SK-N-SH (cell line): ENCODE measurements around the gene ARSJ. TPM values are rescaled to one million over a fixed set of nuclear protein-coding genes. Genes with fewer than 3 reads are reported as not detected.
A peak's percentile ranks its signal among the peaks of the same experiment; 100 is the strongest.

Experiments
- CTCF ChIA-PET: fragments of 300-600, 350-600 bp; formaldehyde crosslinking; extraction: SDS; loops from one replicate; lab custom pipeline; 2021; lab: Yijun Ruan, JAX
- POLR2A ChIA-PET: fragments of 350-600 bp; sonication (Branson Sonifier 250); formaldehyde crosslinking; extraction: SDS; loops from one replicate; lab custom pipeline; 2020; ENCODE audit warnings: antibody characterized with exemption, inconsistent platforms; lab: Yijun Ruan, JAX
- DNase-seq: peaks from one replicate; pipeline ENCODE4 v3.0.0; 2012
- H2AFZ ChIP-seq: fragments of 200-600 bp; sonication (generic); 2 replicates; pipeline ENCODE4 v1.8.1; 2016; ENCODE audit warnings: antibody characterized with exemption, mild to moderate bottlenecking, low read depth
- H3F3A ChIP-seq: fragments of 200-600 bp; sonication (generic); replicated peaks from 2 replicates; pipeline ENCODE3; 2016; ENCODE audit warnings: antibody characterized with exemption, mild to moderate bottlenecking; ENCODE audit not compliant: insufficient read depth
- H3K27ac ChIP-seq, 2 experiments: fragments of 200-500 bp in 1 of 2; fragments of 200-600 bp in 1 of 2; sonication (Bioruptor generic) in 1 of 2; sonication (generic), shearing (Covaris generic) in 1 of 2; 2 replicates each; pipeline versions ENCODE4 v1.5.1 to v1.6.1; 2014 to 2016; ENCODE audit warnings: low read depth in 2 of 2, inconsistent platforms in 1 of 2, low read length in 1 of 2, mild to moderate bottlenecking in 1 of 2, mixed read lengths in 1 of 2
- H3K27me3 ChIP-seq: fragments of 200-600 bp; sonication (generic), shearing (Covaris generic); 2 replicates; pipeline ENCODE4 v1.6.1; 2016; ENCODE audit warnings: mixed run types; ENCODE audit not compliant: insufficient read depth
- H3K36me3 ChIP-seq, 2 experiments: fragments of 200-500 bp in 1 of 2; fragments of 200-600 bp in 1 of 2; sonication (Bioruptor generic) in 1 of 2; sonication (generic) in 1 of 2; replicated peaks in 1 of 2; 2 replicates each; pipeline versions ENCODE3 to v1.5.1; 2014 to 2016; ENCODE audit warnings: low read length in 1 of 2, mild to moderate bottlenecking in 1 of 2; ENCODE audit not compliant: insufficient read depth in 2 of 2, control insufficient read depth in 1 of 2
- H3K4me1 ChIP-seq, 2 experiments: fragments of 200-500 bp in 1 of 2; fragments of 200-600 bp in 1 of 2; sonication (Bioruptor generic) in 1 of 2; sonication (generic), shearing (Covaris generic) in 1 of 2; 2 replicates each; pipeline versions ENCODE4 v1.5.1 to v1.6.1; 2014 to 2016; ENCODE audit warnings: low read depth in 1 of 2, low read length in 1 of 2, mixed run types in 1 of 2; ENCODE audit not compliant: insufficient read depth in 2 of 2, control insufficient read depth in 1 of 2
- H3K4me2 ChIP-seq: fragments of 200-600 bp; sonication (generic), shearing (Covaris generic); 2 replicates; pipeline ENCODE4 v1.6.1; 2017; ENCODE audit warnings: mixed run types
- H3K4me3 ChIP-seq, 2 experiments: fragments of 200-500 bp in 1 of 2; fragments of 200-600 bp in 1 of 2; sonication (Bioruptor generic) in 1 of 2; sonication (generic), shearing (Covaris generic) in 1 of 2; 2 replicates each; pipeline versions ENCODE4 v1.5.1 to v1.8.1; 2014 to 2016; ENCODE audit warnings: low read depth in 2 of 2, inconsistent platforms in 1 of 2, low read length in 1 of 2, mild to moderate bottlenecking in 1 of 2, mixed read lengths in 1 of 2, moderate library complexity in 1 of 2
- H3K79me2 ChIP-seq: fragments of 200-600 bp; sonication (generic); 2 replicates; pipeline ENCODE4 v1.8.1; 2017; ENCODE audit warnings: mild to moderate bottlenecking; ENCODE audit not compliant: insufficient read depth
- H3K9ac ChIP-seq: fragments of 200-600 bp; sonication (generic); 2 replicates; pipeline ENCODE4 v1.6.1; 2017; ENCODE audit warnings: mixed run types
- H3K9me2 ChIP-seq: fragments of 200-600 bp; sonication (generic); 2 replicates; pipeline ENCODE4 v1.6.1; 2017; ENCODE audit warnings: mixed run types
- H3K9me3 ChIP-seq: fragments of 200-600 bp; sonication (generic); 2 replicates; pipeline ENCODE4 v1.6.1; 2017; ENCODE audit warnings: mixed run types, mild to moderate bottlenecking, moderate library complexity
- H4K20me1 ChIP-seq: fragments of 200-600 bp; sonication (generic); 2 replicates; pipeline ENCODE4 v1.6.1; 2017; ENCODE audit warnings: mild to moderate bottlenecking, mixed run types; ENCODE audit not compliant: insufficient read depth
- FOXJ3 ChIP-seq: sonication (generic); formaldehyde crosslinking; IDR thresholded peaks from 2 replicates; pipeline ENCODE4 v1.5.1; 2020; ENCODE audit warnings: mild to moderate bottlenecking, missing genetic modification reagents
- IRF3 ChIP-seq: fragments of 150-350 bp; IDR thresholded peaks from 2 replicates; pipeline ENCODE4 v1.6.1; 2016; ENCODE audit warnings: mild to moderate bottlenecking, low read depth, low read length
- JUND ChIP-seq: IDR thresholded peaks from 2 replicates; pipeline ENCODE4 v1.4.0; 2012
- SIN3A ChIP-seq: IDR thresholded peaks from 2 replicates; pipeline ENCODE4 v1.6.1; 2012; ENCODE audit warnings: low read depth, mild to moderate bottlenecking, low read length, moderate library complexity, borderline replicate concordance
- TAF1 ChIP-seq: IDR thresholded peaks from 2 replicates; pipeline ENCODE4 v1.6.1; 2012; ENCODE audit warnings: low read depth, mild to moderate bottlenecking, low read length, moderate library complexity, borderline replicate concordance
- WGBS: methylation state at CpG from one replicate; pipeline ENCODE4 v1.1.6; 2017; ENCODE audit warnings: low lambda C conversion rate; 5-methylcytosine and 5-hydroxymethylcytosine counted together
- polyA plus RNA-seq, 3 experiments: library from polyadenylated mRNA; depleted of rRNA; stranded (reverse); fragments of >200 nt; gene quantifications; 2 replicates each; pipeline ENCODE4 v1.2.3, GENCODE V29; 2012

Gene ARSJ
- polyA plus RNA-seq, 1 of the 3 experiments (the other 2 are of a cell fraction), result 30.4 TPM

GRCh38 chr4:113873508-113873907 is 105.9 kb downstream of the ARSJ start:
- TF ChIP-seq SIN3A, result no peak
- TF ChIP-seq FOXJ3 (CRISPR knock-in tag), result no peak
- Histone ChIP-seq H3K4me2 (no peak overlapping the region), H2AFZ (no peak overlapping the region), H4K20me1 (no peaks in the 10 kb centered on the region), H3K4me1 (0 out of 4 replicates have a peak, but pooled peaks cover 0 to 12% of the 10 kb centered on the region in 2 experiments), H3F3A (peaks cover 7% of the 10 kb centered on the region), H3K9ac (no peak overlapping the region), H3K36me3 (peaks cover 0 to 6% of the 10 kb centered on the region in 2 experiments), H3K79me2 (no peaks in the 10 kb centered on the region), H3K27me3 (no peaks in the 10 kb centered on the region), H3K27ac (no peak overlapping the region), H3K4me3 (no peak overlapping the region), H3K9me2 (no peaks in the 10 kb centered on the region), H3K9me3 (no peaks in the 10 kb centered on the region)
- ChIA-PET POLR2A (no interaction called here), CTCF (interaction anchor here (1.0 kb wide), 1 partner anchor 89 kb away, joined by 4 read pairs; no protein-coding TSS in a partner anchor)
- DNase-seq, result no peak

DNA sequence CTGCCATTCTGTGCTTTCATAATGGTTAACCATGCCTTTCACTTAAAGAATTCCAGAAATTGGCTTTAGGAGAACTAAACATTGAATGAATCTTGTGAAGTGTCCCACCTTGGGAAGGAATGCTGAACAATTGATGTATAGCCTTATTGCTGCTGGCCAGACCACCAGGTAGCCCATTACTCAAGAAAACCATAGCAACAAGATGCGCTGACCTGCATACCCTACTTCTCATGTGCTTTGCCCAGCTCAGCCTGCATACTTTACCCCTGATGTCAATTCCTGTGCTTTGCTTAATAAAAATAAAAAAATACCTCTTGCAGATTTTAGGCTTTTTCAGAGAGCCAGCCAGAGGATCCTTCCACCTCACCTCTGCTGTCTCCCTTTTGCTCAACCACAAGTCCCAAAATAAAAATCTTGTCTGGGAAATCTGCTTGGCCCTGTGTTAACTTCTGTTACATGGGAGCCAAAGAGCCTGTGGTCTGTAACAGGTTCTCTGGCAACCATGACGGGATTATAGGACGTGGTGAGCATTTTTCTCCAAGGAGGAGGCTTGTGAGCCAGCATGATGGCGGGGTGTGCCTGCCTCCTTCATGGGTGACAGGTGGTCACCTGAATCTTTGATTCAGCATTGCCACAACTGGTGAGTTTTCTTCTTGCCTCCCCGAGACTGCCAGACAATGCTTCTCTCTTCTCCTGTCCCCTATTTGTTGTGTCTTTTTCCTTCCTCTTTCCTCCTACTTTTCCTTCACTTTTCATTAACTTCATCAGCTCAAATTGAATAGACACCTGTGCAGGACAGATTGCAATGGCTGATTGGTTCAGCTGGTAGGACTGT is 106.8 kb downstream of the ARSJ start:
- H3K27ac ChIP-seq, result peak overlapping the region in 1 of 2 experiments; percentile 40; a peak in 2 of 4 replicates
- no peaks in the 10 kb centered on the region for H4K20me1 ChIP-seq
- peak overlapping the region; percentile 13; the same call in 1 of the 2 replicates for H2AFZ ChIP-seq
- CTCF ChIA-PET, result no interaction called here
- POLR2A ChIA-PET, result no interaction called here
- H3K4me1 ChIP-seq, result 0 out of 4 replicates have a peak, but pooled peaks cover 0 to 12% of the 10 kb centered on the region in 2 experiments
- WGBS, result 87% methylated on average over 4 of the region's 5 CpGs
- peak overlapping the region in 1 of 2 experiments; percentile 26; a peak in 1 of 4 replicates for H3K4me3 ChIP-seq
- DNase-seq, result no peak
- H3K4me2 ChIP-seq, result no peak overlapping the region; the same call in 1 of the 2 replicates
- no peaks in the 10 kb centered on the region for H3K9me2 ChIP-seq
- H3K9me3 ChIP-seq, result no peaks in the 10 kb centered on the region
- no peak overlapping the region for H3K9ac ChIP-seq
- H3K36me3 ChIP-seq, result peaks cover 0 to 6% of the 10 kb centered on the region in 2 experiments
- H3K27me3 ChIP-seq, result no peaks in the 10 kb centered on the region
- H3F3A ChIP-seq, result peaks cover 7% of the 10 kb centered on the region
- TF ChIP-seq JUND (0 out of 2 replicates have a peak, but pooled peaks have one; percentile 14), IRF3 (no peak)
- H3K79me2 ChIP-seq, result no peaks in the 10 kb centered on the region

DNA sequence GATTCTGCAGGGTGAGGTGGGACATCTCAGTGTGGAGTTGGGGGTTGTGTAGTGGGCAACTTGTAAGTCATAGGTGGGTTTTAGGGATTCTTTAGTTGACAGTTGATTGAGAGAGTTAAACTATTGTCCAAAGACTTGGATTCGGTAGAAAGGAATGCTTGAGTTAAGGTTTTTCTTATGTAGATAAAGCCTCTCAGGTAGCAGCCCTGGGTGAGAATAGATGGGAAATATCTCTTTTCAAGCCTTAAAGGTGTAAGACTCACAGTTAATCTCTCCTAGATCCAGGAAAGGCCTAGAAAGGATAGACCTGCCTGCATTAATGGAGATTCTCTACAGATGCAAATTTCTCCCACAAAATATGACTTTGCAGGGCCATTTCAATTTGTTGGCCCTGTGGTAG is 108.4 kb downstream of the ARSJ start:
- POLR2A ChIA-PET, result no interaction called here
- Histone ChIP-seq H2AFZ (no peak overlapping the region), H3K79me2 (no peaks in the 10 kb centered on the region), H3K4me1 (0 out of 4 replicates have a peak, but pooled peaks cover 0 to 13% of the 10 kb centered on the region in 2 experiments), H3F3A (peaks cover 9% of the 10 kb centered on the region), H3K27ac (no peak overlapping the region), H3K4me2 (no peak overlapping the region), H3K27me3 (no peaks in the 10 kb centered on the region), H3K9me2 (no peaks in the 10 kb centered on the region), H4K20me1 (no peaks in the 10 kb centered on the region), H3K9me3 (no peaks in the 10 kb centered on the region), H3K9ac (no peak overlapping the region), H3K4me3 (no peak overlapping the region), H3K36me3 (no peaks in the 10 kb centered on the region)
- WGBS, result 100% methylated on average over 1 of the region's 1 CpG
- TF ChIP-seq TAF1, result no peak
- DNase-seq, result no peak
- CTCF ChIA-PET, result no interaction called here
